Stimulated activated CD4-positive, alpha-beta T cell treated with anti-CD3 and anti-CD28 coated beads, Interleukin-2, amount 100 ng/mL, for 48 hours (primary cell): ENCODE measurements around the gene COL6A2.
"Not testable (repeated sequence)": the region's sequence is repeated elsewhere in the genome, so short reads cannot be mapped to it uniquely, and the experiment has no call there.

ENCODE experiments used
- DNase-seq, 2 donors: peaks; one replicate each; pipeline ENCODE4 v3.0.0-alpha.2; 2020

Gene COL6A2

DNA sequence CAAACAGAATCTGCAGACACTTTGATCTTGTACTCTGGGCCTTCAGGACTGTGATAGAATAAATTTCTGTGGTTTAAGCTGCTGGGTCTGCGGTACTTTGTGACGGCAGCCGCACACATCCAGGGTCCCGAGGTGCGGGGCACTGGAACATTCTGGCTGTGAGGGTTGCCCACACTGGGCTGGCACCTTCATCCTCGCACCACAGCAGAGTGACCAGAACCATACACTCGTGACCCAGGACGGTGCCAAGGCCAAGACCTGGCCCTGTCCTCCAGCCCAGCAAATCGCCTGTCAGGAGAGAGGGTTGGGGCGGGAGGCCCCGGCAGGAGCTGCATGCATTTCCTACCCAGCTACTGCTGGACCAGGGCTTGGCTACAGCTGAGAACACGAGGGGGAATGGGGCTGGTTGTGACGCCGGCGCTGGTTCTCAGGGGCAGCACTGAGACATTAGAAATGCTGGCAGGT, 60.1 kb downstream of the COL6A2 start:
- DNase-seq, result no peak

DNA sequence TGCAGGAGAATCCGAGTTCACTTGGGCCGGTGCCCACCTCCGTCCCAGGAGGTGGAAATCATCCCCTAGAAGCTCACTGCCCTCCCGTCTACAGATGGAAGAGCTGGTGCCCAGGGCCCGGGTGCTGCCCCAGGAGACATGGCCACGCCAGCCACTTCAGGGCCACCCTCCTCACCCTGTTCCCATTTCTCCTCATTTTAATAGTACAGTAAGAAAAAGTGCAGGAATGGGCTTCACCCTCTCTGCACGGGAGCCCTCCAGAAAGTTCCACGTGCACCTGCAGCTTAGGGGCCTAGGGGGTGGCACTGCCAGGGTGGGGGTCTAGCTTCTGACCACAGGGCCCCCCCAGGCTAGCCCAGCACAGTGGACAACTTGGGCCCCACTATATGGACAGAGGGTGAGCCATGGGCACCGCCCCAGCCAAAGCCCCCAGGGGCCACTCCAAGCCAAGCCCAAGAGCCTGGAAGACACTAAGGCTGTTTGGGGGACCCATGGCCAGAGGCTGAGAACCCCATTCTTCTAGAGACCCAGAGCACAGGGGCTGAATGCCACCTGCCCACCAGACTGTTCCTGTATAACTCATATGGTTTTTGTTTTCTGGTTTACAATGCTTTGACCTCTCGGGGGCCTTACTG, 60.9 kb downstream of the COL6A2 start:
- no peak for DNase-seq

- no peak for DNase-seq
Measured at GRCh38 chr21:46159390-46159789, 61.5 kb downstream of the COL6A2 start.

- DNase-seq, result no peak
Measured at GRCh38 chr21:46159841-46160656, 62.1 kb downstream of the COL6A2 start.

- no peak for DNase-seq
Measured at GRCh38 chr21:46160657-46160906, 62.7 kb downstream of the COL6A2 start.

DNA sequence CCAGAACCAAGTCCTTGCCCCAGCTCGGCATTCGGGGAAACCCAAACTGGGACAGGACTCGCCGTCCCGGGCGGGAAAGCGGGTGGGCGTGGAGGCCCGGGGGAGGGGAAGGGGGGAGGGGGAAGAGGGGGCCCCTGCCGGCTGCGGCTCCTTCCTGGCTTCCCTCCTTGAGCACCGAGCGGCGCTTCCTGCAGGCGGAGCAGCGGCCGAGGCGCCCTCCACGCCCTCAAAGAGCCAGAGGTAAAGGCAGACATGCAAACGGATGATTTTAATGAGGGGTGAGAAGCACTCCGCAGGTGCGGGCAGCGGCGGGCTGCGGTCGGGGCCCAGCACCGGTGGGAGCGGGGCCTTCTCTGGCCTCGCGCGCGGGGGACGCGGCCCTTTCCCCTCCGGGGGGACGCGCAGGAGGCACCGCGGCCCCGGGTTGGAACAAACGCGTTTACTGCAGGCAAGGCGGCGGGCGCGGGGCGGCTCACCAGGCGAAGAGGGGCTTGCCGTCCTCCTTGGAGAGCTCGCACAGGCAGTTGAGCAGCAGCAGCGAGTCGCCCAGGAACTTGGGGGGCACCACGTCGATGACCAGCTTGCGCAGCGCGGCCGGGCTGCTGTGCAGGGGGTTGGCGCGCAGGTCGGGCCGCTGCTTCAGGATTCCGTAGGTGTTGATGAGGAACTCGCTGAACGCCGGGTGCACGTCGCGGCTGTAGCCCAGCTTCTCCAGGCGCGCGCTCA, 63.2 kb downstream of the COL6A2 start:
- DNase-seq, result no peak

DNA sequence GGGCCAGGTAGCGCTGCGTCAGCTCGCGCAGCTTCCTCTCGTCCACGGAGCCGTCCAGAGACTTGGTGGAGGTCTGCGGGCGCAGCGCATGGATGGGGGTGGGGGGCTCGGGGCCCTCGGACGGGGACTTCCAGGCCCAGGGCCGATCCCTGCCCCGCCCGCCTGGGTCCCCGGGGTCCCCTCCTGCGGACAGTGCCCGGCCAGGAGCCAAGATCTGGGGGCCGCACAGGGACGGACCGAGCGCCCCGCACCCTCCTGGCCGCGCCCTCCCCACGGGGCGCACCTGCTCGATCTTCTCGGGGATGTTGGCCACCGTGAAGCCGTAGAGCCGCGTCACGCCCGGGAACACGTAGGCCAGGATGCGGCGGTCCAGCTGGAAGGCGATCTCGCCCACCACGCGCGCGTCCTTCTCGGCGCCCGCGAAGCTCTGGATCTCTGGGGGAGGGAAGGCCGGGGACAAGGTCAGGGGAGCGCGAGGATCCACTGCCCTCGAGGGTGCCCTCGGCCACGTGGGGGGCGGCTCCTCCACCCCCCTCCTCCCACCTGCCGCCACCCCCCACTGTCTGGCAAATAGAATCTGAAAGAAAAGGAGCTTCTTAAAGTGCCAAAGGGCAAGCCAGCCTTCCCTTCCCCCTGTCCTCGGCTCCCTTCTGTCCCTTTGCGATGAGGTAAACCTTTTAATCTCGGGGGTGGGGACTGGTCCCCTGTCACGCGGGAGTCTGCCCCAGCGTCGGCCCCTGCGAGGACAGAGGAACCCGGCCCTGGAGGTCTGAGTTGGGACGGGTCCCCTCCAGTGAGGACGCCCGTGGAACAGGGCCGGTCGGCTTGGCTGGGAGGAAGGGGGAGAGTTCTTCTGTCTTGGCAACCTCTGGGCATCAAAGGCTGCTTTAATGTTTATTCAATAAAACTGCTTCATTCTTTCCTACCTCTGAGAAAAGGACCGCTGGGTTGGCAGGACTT, 64.0 kb downstream of the COL6A2 start:
- DNase-seq, result no peak

GRCh38 chr21:46163380-46163779, 65.5 kb downstream of the COL6A2 start:
- no peak for DNase-seq

DNA sequence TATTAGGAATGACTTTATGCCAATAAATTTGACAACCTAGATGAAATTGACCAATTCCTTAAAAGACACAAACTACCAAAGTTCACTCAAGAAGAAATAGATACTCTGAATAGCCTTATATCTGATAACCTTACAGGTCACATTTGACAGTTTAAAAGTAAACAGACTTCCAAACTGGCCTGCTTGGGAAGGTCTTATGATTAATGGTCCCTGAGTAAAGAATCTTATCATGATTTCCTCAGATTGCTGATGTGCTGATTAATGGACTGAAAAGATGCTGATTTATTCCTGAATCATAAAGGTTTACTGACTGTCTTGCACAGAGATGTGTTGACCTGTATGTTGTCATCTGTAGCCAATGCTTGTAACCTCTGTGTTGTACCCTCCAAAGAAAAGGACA, 67.2 kb downstream of the COL6A2 start:
- DNase-seq, result no peak

DNA sequence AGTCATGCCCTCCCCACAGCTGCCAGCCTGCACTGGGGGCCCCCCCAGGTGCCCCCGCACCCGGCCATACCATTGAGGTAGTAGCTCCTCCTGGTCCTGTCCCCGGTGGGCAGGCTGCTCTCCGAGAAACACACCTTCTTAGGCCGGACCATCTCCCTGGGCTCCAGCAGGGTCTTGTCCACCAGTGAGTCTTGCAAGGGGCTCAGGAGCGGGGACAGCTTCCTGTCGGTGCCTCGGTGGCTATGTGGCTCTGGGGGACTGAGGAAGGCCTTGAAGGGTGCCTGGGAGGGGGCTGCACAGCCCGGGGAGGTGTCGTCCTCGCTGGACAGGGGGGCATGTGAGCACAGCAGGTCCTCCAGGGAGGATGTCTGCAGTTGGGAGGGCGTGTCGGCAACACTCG, 70.3 kb downstream of the COL6A2 start:
- DNase-seq, result no peak

DNA sequence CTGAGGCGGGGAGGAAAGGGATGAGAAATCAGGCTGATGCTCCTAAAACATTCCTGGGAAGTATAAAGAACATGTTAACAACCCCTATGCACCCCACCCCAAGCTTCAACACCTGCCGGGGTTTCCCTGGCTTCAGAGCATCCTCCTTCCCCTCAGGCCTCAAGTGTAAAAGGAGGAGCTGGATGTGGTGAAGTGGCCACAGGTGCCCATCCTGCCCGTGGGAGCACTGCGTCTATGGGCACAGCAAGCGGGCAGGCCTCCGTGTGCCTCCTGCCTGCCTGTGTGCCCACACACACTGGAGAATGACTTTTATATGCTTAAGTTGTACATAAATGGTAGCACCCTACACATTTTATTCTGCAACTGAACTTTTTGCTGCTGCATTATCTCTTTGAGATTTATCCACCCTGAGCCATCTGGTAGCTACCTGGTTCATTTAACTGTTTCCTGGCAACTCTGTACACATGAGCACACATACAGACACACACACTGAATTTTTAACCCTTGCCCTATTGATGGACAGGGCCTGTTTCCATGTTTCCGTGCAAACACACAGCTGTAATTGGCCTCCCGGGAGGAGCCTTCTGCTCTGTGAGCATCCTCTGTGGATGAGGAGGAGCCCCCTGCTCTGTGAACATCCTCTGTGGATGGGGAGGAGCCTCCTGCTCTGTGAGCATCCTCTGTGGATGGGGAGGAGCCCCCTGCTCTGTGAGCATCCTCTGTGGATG, 70.9 kb downstream of the COL6A2 start:
- DNase-seq, result no peak

GRCh38 chr21:46170436-46171193, 72.7 kb downstream of the COL6A2 start:
- DNase-seq, result not testable (repeated sequence)

DNA sequence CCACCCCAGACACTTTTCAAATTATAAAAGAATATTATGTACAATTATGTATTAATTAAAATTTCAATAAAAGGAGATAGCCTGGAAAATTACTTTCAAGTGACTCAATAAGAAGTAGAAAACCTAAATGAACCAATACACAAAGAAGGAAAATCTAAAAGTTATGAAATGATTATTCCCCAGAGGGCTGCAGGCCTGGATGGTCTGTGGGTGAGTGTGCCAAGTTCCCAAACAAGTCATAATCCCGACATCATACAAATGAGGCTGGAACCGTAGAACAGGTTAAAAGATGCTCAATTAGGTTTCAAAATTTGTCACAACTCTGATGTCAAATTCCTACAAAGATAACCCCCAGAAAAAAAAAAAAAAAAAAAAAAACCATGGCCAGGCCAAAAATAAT, 73.7 kb downstream of the COL6A2 start:
- no peak for DNase-seq

DNA sequence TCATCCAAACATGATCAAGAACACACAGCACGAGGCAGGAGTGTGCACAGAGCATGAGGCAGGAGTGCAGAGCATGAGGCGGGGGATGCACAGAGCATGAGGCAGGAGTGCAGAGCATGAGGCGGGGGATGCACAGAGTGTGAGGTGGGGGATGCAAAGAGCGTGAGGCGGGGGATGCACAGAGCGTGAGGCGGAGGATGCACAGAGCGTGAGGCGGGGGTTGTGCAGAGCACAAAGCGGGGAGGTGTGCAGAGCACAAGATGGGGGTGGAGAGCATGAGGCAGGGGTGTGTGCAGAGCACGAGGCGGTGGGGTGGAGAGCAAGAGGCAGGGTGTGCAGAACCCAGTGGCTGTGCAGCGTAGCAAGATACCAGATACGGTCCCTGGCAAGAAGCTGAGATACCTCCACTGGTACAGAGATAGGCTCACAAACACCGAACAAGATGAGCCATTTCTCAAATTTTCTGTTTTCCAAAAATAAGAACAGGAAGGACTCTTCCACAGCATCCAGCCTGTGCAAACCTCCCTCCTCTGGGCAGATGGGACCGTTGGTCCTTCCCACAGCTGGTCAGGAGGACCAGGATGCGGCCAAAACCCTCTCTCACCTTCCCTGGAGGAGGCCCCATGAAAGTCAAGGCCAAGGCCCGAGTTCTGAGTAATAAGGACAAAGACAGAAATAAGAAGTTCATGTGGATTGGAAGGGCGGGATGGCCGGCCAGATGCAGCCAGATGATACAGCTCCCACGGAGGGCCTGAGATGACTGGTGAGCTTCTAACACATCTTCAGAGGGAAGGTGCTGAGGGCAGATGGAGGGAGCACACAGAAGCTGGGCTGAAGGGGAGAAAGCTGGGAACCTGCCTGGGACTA, 74.3 kb downstream of the COL6A2 start:
- no peak for DNase-seq

DNA sequence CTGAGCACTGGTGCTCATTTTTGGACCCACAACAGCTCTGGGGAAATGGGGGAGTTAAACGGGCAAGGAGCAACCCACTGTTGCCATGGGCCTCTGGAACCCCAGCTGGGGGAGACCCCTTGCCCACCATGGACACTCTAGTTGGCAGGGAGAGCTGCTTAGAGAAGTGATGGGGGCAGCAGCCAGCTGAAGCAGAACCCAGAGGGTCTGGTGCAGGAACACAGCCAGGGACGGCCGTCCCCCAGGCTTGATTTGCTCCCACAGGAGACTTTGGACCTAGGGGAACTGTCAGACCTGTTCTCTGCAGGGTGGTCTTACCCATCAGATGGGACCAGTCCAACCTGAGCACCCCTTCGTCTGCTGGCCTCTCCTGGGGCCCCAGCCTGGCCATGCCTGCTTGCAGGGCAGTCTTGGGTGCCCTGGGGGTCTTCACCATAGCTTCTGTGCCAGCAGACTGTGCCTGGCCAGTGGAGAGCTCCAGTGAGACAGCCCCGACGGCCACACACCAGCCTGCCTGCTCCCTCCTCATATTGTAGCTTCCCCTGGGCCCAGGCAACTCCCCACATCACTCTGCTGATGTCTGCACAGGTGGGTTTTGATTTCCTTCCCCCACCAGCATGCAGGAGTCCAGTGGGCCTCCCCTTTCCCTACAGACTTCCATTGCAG, 75.1 kb downstream of the COL6A2 start:
- no peak for DNase-seq

DNA sequence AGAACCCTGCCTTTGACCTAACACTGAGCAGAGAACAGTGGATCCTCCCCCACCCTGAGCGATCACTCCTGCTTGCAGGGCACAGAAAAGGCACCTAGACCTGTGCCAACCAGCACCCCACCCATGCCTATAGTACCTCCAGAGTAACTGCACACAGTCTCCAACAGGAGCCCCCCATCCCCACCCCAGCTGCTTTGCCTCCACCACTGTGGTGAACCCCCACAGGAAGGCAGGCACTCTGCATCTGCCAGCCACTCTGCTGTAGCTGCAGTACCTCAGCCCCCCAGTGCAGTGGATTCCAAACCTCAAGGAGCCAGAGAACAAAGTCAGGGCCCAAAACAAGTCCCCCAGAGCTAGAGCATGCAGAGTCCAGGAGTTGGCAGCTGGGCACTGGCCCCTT, 75.7 kb downstream of the COL6A2 start:
- no peak for DNase-seq

GRCh38 chr21:46176443-46177129, 78.7 kb downstream of the COL6A2 start:
- DNase-seq, result not testable (repeated sequence)

- DNase-seq, result no peak
Measured at GRCh38 chr21:46178961-46179360, 81.0 kb downstream of the COL6A2 start.
